ENCODE results near the gene TFPI2.

Gene TFPI2

GRCh38 chr7:93854480-93854879, 36.1 kb downstream of the TFPI2 start:
- no peak for DNase-seq

- DNase-seq: no peak
Measured at GRCh38 chr7:93851536-93851935, 39.0 kb downstream of the TFPI2 start.

DNA sequence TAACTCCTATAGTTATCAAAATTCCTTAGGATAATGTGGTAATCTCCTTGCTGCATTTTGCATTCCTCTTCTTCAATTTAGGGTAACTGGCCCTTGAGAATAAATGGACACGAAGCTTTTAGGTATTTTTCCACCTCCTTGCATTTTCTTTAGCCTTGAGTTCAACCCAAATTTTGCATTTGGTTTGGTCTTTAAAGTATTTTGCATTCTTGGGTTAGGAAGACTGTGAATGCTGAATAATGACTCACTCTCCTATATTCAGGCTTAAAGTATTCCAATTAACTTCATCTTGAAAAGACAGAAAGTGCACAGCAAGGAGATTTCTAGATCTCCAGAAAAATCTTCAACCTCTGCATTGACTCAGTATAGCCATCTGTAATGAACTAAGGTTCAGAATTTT, 47.3 kb downstream of the TFPI2 start:
- DNase-seq: no peak

DNA sequence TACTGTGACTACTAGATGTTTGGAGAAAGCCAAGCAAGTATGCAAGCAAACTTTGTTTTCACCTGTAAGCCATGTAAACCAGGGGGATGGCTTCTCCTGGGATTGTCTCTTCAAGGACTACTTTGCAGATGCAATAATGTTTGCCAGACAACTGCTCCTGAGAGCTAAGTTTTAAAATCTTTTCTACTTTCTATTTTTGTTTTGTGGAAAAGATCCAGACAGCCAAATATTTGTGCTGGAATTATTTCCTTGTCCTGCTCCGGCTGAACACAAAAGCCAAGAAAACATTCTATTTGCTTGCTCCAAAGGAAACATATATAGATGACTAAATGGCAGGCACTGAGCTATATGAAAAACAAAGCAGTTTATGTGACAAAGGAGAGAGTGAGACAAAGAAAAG, 51.6 kb downstream of the TFPI2 start:
- no peak for DNase-seq

- DNase-seq: no peak
Measured at GRCh38 chr7:93837245-93837644, 53.3 kb downstream of the TFPI2 start.

GRCh38 chr7:93836116-93836515, 54.4 kb downstream of the TFPI2 start:
- DNase-seq: no peak

GRCh38 chr7:93835702-93836101, 54.9 kb downstream of the TFPI2 start:
- no peak for DNase-seq
